Endodermal cell (in vitro differentiated cells): ENCODE results near the gene RXFP4. TPM values are rescaled to one million over a fixed set of nuclear protein-coding genes. Genes with fewer than 3 reads are reported as not detected.
"Not testable (repeated sequence)": the region's sequence is repeated elsewhere in the genome, so short reads cannot be mapped to it uniquely, and the experiment has no call there.

Source experiments
- DNase-seq: peaks from one replicate; pipeline ENCODE4 v3.0.0-alpha.2; 2017
- H3K27ac ChIP-seq: 2 replicates; pipeline ENCODE4 v1.5.1; 2013; ENCODE audit warnings: mild to moderate bottlenecking, low read depth, low read length, moderate library complexity
- H3K27me3 ChIP-seq: 2 replicates; pipeline ENCODE4 v1.6.1; 2013; ENCODE audit warnings: mild to moderate bottlenecking, low read length, moderate library complexity; ENCODE audit not compliant: insufficient read depth, control insufficient read depth, poor library complexity, severe bottlenecking
- H3K36me3 ChIP-seq: 2 replicates; pipeline ENCODE4 v1.7.0; 2013; ENCODE audit warnings: mild to moderate bottlenecking, low read length, moderate library complexity; ENCODE audit not compliant: control insufficient read depth, insufficient read depth
- H3K4me1 ChIP-seq: one replicate; pipeline ENCODE4 v1.7.0; 2013; ENCODE audit warnings: low read length; ENCODE audit not compliant: control insufficient read depth, insufficient read depth
- H3K4me3 ChIP-seq: 2 replicates; pipeline ENCODE4 v1.5.1; 2013; ENCODE audit warnings: mild to moderate bottlenecking, low read length, moderate library complexity
- H3K9ac ChIP-seq: 2 replicates; pipeline ENCODE4 v1.6.1; 2013; ENCODE audit warnings: mild to moderate bottlenecking, low read length, moderate library complexity; ENCODE audit not compliant: poor library complexity, severe bottlenecking; ENCODE audit errors: extremely low read depth
- H3K9me3 ChIP-seq: 2 replicates; pipeline ENCODE4 v1.6.1; 2013; ENCODE audit warnings: mild to moderate bottlenecking, low read length, moderate library complexity; ENCODE audit not compliant: control insufficient read depth
- H3K27ac Mint-ChIP-seq: 2 replicates; pipeline ENCODE4 v1.8.0; 2020; ENCODE audit warnings: mixed read lengths
- H3K27me3 Mint-ChIP-seq: 2 replicates; pipeline ENCODE4 v1.8.0; 2021; ENCODE audit warnings: mild to moderate bottlenecking, mixed read lengths; ENCODE audit not compliant: insufficient read depth
- H3K36me3 Mint-ChIP-seq: 2 replicates; pipeline ENCODE4 v1.8.0; 2020; ENCODE audit warnings: low read depth, mixed read lengths
- H3K4me1 Mint-ChIP-seq: 2 replicates; pipeline ENCODE4 v1.8.0; 2020; ENCODE audit warnings: mixed read lengths
- H3K4me3 Mint-ChIP-seq: 2 replicates; pipeline ENCODE4 v1.8.0; 2020; ENCODE audit warnings: mild to moderate bottlenecking, moderate library complexity, mixed read lengths
- H3K9me3 Mint-ChIP-seq: 2 replicates; pipeline ENCODE4 v1.8.0; 2020; ENCODE audit warnings: mild to moderate bottlenecking, mixed read lengths
- CTCF ChIP-seq: fragments of 200-600 bp; sonication (generic); conservative IDR thresholded peaks from 2 replicates; pipeline ENCODE4 v1.5.0; 2021; ENCODE audit warnings: antibody characterized with exemption, mild to moderate bottlenecking
- WGBS, 2 experiments: methylation state at CpG; one replicate each; pipeline versions ENCODE4 v1.1.5 to v1.1.7; 2013; ENCODE audit warnings: missing lambda C conversion rate in 2 of 2, mixed read lengths in 1 of 2; ENCODE audit not compliant: insufficient coverage in 1 of 2, insufficient read length in 1 of 2; 5-methylcytosine and 5-hydroxymethylcytosine counted together
- total RNA-seq, 2 donors: library from RNA; stranded (reverse); fragmentation: NEBNext Ultra II Directional in 1 of 2; extraction: Animal tissue kit (Norgen Biotek cat#: 25700) in 1 of 2; gene quantifications; 2 replicates in 1 of 2; 3 replicates in 1 of 2; pipeline ENCODE4 v1.2.1, GENCODE V29; 2021

The RXFP4 gene
- total RNA-seq, 2 donors from 2014 or later = not detected

GRCh38 chr1:155896476-155896875 lies 45.0 kb upstream of the RXFP4 start:
- not testable (repeated sequence) for H3K27ac Mint-ChIP-seq, H3K4me3 ChIP-seq, H3K4me1 ChIP-seq, DNase-seq, H3K4me1 Mint-ChIP-seq, H3K9ac ChIP-seq, H3K27ac ChIP-seq, H3K27me3 ChIP-seq, H3K27me3 Mint-ChIP-seq, H3K4me3 Mint-ChIP-seq, H3K9me3 ChIP-seq, H3K9me3 Mint-ChIP-seq
- peaks cover 39% of the 10 kb centered on the region for H3K36me3 ChIP-seq
- H3K36me3 Mint-ChIP-seq = peaks cover 38% of the 10 kb centered on the region
- WGBS, 2 experiments = 90 to 96% methylated on average over 5 to 8 of the region's 8 CpGs

GRCh38 chr1:155897746-155898145 lies 43.7 kb upstream of the RXFP4 start:
- no peak overlapping the region for H3K27ac Mint-ChIP-seq
- no peaks in the 10 kb centered on the region for H3K4me1 Mint-ChIP-seq
- H3K27me3 Mint-ChIP-seq = no peaks in the 10 kb centered on the region
- H3K27me3 ChIP-seq = no peaks in the 10 kb centered on the region
- 100% methylated on average over 1 of the region's 1 CpG; no CpG with 5 or more reads in 1 of the 2 experiments for WGBS, 2 experiments
- H3K36me3 Mint-ChIP-seq = peaks cover 41% of the 10 kb centered on the region
- peaks cover 46% of the 10 kb centered on the region for H3K36me3 ChIP-seq
- H3K4me3 Mint-ChIP-seq = no peak overlapping the region
- no peaks in the 10 kb centered on the region for H3K4me1 ChIP-seq
- H3K27ac ChIP-seq = no peak overlapping the region
- no peaks in the 10 kb centered on the region for H3K9me3 ChIP-seq
- no peak for TF ChIP-seq CTCF
- H3K9me3 Mint-ChIP-seq = no peaks in the 10 kb centered on the region
- no peak overlapping the region for H3K9ac ChIP-seq
- DNase-seq = no peak
- H3K4me3 ChIP-seq = no peak overlapping the region

GRCh38 chr1:155898888-155899287 lies 42.5 kb upstream of the RXFP4 start:
- H3K27ac Mint-ChIP-seq = no peak overlapping the region
- Histone ChIP-seq H3K9me3 (no peaks in the 10 kb centered on the region), H3K4me3 (no peak overlapping the region), H3K9ac (no peak overlapping the region), H3K27me3 (no peaks in the 10 kb centered on the region), H3K4me1 (no peaks in the 10 kb centered on the region), H3K27ac (no peak overlapping the region), H3K36me3 (peaks cover 54% of the 10 kb centered on the region)
- peaks cover 50% of the 10 kb centered on the region for H3K36me3 Mint-ChIP-seq
- H3K27me3 Mint-ChIP-seq = no peaks in the 10 kb centered on the region
- H3K4me3 Mint-ChIP-seq = no peak overlapping the region
- DNase-seq = no peak
- WGBS, 2 experiments = 93 to 100% methylated on average over 1 to 2 of the region's 2 CpGs
- no peaks in the 10 kb centered on the region for H3K4me1 Mint-ChIP-seq
- H3K9me3 Mint-ChIP-seq = no peaks in the 10 kb centered on the region
- no peak for TF ChIP-seq CTCF

GRCh38 chr1:155899683-155900082 lies 41.8 kb upstream of the RXFP4 start:
- H3K27me3 Mint-ChIP-seq = no peaks in the 10 kb centered on the region
- no peak for DNase-seq
- H3K36me3 ChIP-seq = peaks cover 62% of the 10 kb centered on the region
- no peaks in the 10 kb centered on the region for H3K4me1 Mint-ChIP-seq
- no peak for TF ChIP-seq CTCF
- no peaks in the 10 kb centered on the region for H3K27me3 ChIP-seq
- no peaks in the 10 kb centered on the region for H3K9me3 ChIP-seq
- WGBS, 2 experiments = 92 to 94% methylated on average over 2 of the region's 2 CpGs
- no peak overlapping the region for H3K4me3 Mint-ChIP-seq
- H3K27ac Mint-ChIP-seq = no peak overlapping the region
- no peak overlapping the region for H3K27ac ChIP-seq
- H3K9me3 Mint-ChIP-seq = no peaks in the 10 kb centered on the region
- H3K4me3 ChIP-seq = no peak overlapping the region
- H3K4me1 ChIP-seq = no peaks in the 10 kb centered on the region
- no peak overlapping the region for H3K9ac ChIP-seq
- peaks cover 58% of the 10 kb centered on the region for H3K36me3 Mint-ChIP-seq
